Activated T-helper 2 cell treated with anti-CD3 and anti-CD28 coated beads, Interferon-gamma antibody, Interleukin-2, Interleukin-4, amounts not matched to agents 10 μg/mL and 5 μg/mL and 100 μg/mL, durations not matched to agents 14 hours and 24 hours and 36 hours (primary cell): ENCODE data around the gene DIAPH1. TPM values are rescaled to one million over a fixed set of nuclear protein-coding genes. Genes with fewer than 3 reads are reported as not detected.

Source experiments
- DNase-seq: peaks from one replicate; pipeline ENCODE4 v3.0.0; 2021; ENCODE audit warnings: low spot score
- H3K27ac Mint-ChIP-seq: one replicate; pipeline ENCODE4 v1.8.0; 2021; ENCODE audit warnings: mixed read lengths
- H3K27me3 Mint-ChIP-seq: one replicate; pipeline ENCODE4 v1.8.0; 2021; ENCODE audit warnings: low read depth, mixed read lengths
- H3K36me3 Mint-ChIP-seq: one replicate; pipeline ENCODE4 v1.8.0; 2021; ENCODE audit warnings: low read depth, mixed read lengths
- H3K4me1 Mint-ChIP-seq: one replicate; pipeline ENCODE4 v1.8.0; 2021; ENCODE audit warnings: low read depth, mixed read lengths
- H3K4me3 Mint-ChIP-seq: one replicate; pipeline ENCODE4 v1.8.0; 2021; ENCODE audit warnings: low read depth, mild to moderate bottlenecking, moderate library complexity, mixed read lengths
- H3K9me3 Mint-ChIP-seq: one replicate; pipeline ENCODE4 v1.8.0; 2021; ENCODE audit warnings: mixed read lengths
- intact Hi-C: fragments of 100-400 bp; cut with micrococcal nuclease; formaldehyde crosslinking; loops from one replicate; pipeline ENCODE4 v1.15.1; 2023
- total RNA-seq: library from RNA; stranded (reverse); gene quantifications from 2 replicates; pipeline ENCODE4 v1.2.3, GENCODE V29; 2022

Gene DIAPH1
- total RNA-seq, 1 donor from 2014 or later: 228 TPM

GRCh38 chr5:141532726-141533125, 86.1 kb downstream of the DIAPH1 start:
- no peaks in the 10 kb centered on the region for H3K27me3 Mint-ChIP-seq
- H3K4me1 Mint-ChIP-seq: no peaks in the 10 kb centered on the region
- H3K36me3 Mint-ChIP-seq: peaks cover 54% of the 10 kb centered on the region
- intact Hi-C loops: no loop called here
- H3K9me3 Mint-ChIP-seq: no peaks in the 10 kb centered on the region
- H3K27ac Mint-ChIP-seq: no peak overlapping the region
- no peak overlapping the region for H3K4me3 Mint-ChIP-seq
- no peak for DNase-seq

- Mint-ChIP-seq H3K27me3 (no peaks in the 10 kb centered on the region), H3K36me3 (peaks cover 60% of the 10 kb centered on the region), H3K4me3 (no peak overlapping the region), H3K9me3 (no peaks in the 10 kb centered on the region), H3K4me1 (peaks cover 4% of the 10 kb centered on the region), H3K27ac (no peak overlapping the region)
- no peak for DNase-seq
- intact Hi-C loops: no loop called here
Observed at GRCh38 chr5:141529873-141530272, 88.9 kb downstream of the DIAPH1 start.

- Mint-ChIP-seq H3K4me3 (no peak overlapping the region), H3K4me1 (peaks cover 6% of the 10 kb centered on the region), H3K9me3 (no peaks in the 10 kb centered on the region), H3K27ac (no peak overlapping the region), H3K27me3 (no peaks in the 10 kb centered on the region), H3K36me3 (peaks cover 60% of the 10 kb centered on the region)
- no peak for DNase-seq
- intact Hi-C loops: no loop called here
Observed at GRCh38 chr5:141529002-141529401, 89.8 kb downstream of the DIAPH1 start.

DNA sequence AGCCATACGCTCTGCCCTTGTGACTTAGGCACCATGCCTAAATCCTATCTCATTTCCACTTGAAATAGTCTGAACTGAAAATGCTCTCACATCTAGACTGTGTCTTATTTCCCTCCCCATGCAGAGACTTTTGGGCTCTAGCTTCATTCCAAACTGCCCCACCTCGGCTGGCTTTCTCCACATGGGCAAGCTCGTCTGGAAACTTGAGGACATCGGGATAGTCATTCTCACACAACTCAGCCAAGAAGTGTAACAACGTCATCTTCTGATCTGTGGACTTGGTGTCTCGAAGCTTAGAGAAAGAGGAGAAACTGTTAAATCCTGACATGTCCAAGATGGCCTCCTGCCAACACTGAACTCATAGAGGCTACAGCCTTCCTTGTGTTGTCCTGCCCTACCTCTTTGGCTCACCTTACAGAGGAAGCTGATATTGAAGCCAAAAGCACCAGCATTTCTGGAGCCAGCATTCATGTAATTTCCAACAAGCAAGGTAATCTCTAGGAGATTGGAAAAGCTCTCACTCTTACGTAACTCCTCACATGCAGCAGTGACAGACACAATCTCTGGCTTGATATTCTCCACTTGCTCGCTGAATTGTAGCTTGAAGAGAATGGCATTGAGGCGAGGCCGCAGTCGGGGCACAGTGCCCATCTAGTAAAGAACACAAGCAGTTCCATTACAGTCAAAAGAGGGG, 90.4 kb downstream of the DIAPH1 start:
- Mint-ChIP-seq H3K27me3 (no peaks in the 10 kb centered on the region), H3K27ac (no peak overlapping the region), H3K4me3 (no peak overlapping the region), H3K4me1 (peaks cover 6% of the 10 kb centered on the region), H3K36me3 (peaks cover 62% of the 10 kb centered on the region), H3K9me3 (no peaks in the 10 kb centered on the region)
- no peak for DNase-seq
- intact Hi-C loops: no loop called here

GRCh38 chr5:141527426-141527825, 91.4 kb downstream of the DIAPH1 start:
- no peak overlapping the region for H3K27ac Mint-ChIP-seq
- no peak overlapping the region for H3K4me3 Mint-ChIP-seq
- no peak for DNase-seq
- intact Hi-C loops: no loop called here
- H3K4me1 Mint-ChIP-seq: peaks cover 10% of the 10 kb centered on the region
- peaks cover 72% of the 10 kb centered on the region for H3K36me3 Mint-ChIP-seq
- no peaks in the 10 kb centered on the region for H3K27me3 Mint-ChIP-seq
- H3K9me3 Mint-ChIP-seq: no peaks in the 10 kb centered on the region

DNA sequence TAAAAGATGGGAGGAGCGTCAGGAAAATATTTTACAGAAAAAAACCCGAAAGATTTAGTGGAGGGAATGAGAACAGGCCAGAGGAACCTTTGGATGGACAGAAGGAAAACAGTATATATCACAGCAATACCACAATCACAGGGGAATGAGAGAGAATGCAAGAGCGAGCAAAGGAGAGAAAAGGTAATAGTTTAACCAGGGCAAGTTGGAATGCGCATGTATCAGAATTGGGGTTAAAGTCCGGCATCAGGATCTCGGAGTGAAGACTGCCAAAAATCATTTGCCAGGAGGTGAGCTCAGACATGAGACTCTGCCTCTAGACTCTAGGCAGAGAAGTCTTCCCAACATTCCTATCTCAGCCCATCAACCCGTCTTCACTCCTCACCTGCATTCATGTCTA, 93.1 kb downstream of the DIAPH1 start:
- Mint-ChIP-seq H3K27ac (no peak overlapping the region), H3K36me3 (peaks cover 89% of the 10 kb centered on the region), H3K27me3 (no peaks in the 10 kb centered on the region), H3K4me3 (no peak overlapping the region), H3K4me1 (peaks cover 27% of the 10 kb centered on the region), H3K9me3 (no peaks in the 10 kb centered on the region)
- no peak for DNase-seq
- intact Hi-C loops: no loop called here

GRCh38 chr5:141524604-141525597, 93.9 kb downstream of the DIAPH1 start:
- DNase-seq: peak; percentile 38
- no peak overlapping the region for H3K4me3 Mint-ChIP-seq
- peaks cover 97% of the 10 kb centered on the region for H3K36me3 Mint-ChIP-seq
- H3K27me3 Mint-ChIP-seq: no peaks in the 10 kb centered on the region
- H3K27ac Mint-ChIP-seq: no peak overlapping the region
- H3K9me3 Mint-ChIP-seq: no peaks in the 10 kb centered on the region
- peaks cover 28% of the 10 kb centered on the region for H3K4me1 Mint-ChIP-seq
- intact Hi-C loops: loop anchor here (5.0 kb wide), 1 partner anchor 32 kb away; no protein-coding TSS in a partner anchor

GRCh38 chr5:141523991-141524390, 94.8 kb downstream of the DIAPH1 start:
- Mint-ChIP-seq H3K9me3 (no peaks in the 10 kb centered on the region), H3K27me3 (no peaks in the 10 kb centered on the region), H3K36me3 (peaks cover 98% of the 10 kb centered on the region), H3K4me1 (peaks cover 28% of the 10 kb centered on the region), H3K27ac (no peak overlapping the region), H3K4me3 (no peak overlapping the region)
- intact Hi-C loops: loop anchor here (5.0 kb wide), 1 partner anchor 33 kb away; no protein-coding TSS in a partner anchor
- DNase-seq: no peak

DNA sequence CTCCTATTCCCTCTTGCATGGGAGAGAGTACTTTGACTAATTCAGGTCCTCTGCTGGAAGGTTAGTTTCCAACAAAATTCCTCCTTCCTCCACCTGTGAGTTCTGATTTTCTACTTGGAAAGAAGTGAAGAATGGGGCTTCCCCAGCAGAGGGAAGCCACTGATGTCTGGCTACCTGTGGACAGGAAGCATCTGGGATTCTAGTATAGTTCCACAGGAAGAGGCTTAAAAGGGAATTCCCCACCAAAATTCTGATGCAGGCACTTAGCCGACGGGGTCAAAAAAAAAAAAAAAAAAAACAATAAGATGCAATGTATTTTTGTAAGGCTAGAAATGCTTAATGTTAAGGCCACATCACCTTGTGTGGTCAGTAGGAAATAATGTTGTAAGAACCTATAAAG, 96.5 kb downstream of the DIAPH1 start:
- Mint-ChIP-seq H3K36me3 (peaks cover 97% of the 10 kb centered on the region), H3K4me3 (no peak overlapping the region), H3K27me3 (no peaks in the 10 kb centered on the region), H3K9me3 (no peaks in the 10 kb centered on the region), H3K27ac (no peak overlapping the region), H3K4me1 (peaks cover 30% of the 10 kb centered on the region)
- intact Hi-C loops: loop anchor here (5.0 kb wide), 1 partner anchor 35 kb away; no protein-coding TSS in a partner anchor
- no peak for DNase-seq

DNA sequence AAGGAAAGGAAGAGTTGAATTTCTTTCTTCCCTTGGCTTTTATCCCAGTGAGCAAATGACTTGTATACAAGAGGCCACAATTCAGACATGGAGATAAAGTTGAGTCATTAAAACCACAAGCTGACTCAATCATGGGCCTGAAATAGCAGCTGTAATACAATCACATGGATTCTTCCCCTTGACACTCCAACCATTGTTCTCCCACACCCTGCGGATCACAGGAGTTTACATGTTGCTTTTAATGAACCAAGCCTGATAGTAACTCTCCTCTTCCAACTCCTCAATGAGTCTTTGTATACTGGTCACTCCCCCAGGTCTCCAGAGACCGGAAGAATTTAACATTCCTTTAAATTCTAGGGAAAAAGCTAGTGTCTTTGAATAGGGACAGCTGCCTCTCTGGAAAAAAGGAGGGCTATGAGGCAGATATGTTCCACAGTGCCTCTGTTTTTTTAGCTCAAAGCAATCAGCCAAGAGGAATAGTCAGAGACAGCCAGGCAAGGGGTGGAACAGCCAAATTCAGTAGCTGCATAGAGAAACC, 97.5 kb downstream of the DIAPH1 start:
- intact Hi-C loops: loop anchor here (1.0 to 5.0 kb wide), 2 partner anchors 8 to 36 kb away; no protein-coding TSS in a partner anchor
- H3K27ac Mint-ChIP-seq: peak overlapping the region; percentile 14

DNA sequence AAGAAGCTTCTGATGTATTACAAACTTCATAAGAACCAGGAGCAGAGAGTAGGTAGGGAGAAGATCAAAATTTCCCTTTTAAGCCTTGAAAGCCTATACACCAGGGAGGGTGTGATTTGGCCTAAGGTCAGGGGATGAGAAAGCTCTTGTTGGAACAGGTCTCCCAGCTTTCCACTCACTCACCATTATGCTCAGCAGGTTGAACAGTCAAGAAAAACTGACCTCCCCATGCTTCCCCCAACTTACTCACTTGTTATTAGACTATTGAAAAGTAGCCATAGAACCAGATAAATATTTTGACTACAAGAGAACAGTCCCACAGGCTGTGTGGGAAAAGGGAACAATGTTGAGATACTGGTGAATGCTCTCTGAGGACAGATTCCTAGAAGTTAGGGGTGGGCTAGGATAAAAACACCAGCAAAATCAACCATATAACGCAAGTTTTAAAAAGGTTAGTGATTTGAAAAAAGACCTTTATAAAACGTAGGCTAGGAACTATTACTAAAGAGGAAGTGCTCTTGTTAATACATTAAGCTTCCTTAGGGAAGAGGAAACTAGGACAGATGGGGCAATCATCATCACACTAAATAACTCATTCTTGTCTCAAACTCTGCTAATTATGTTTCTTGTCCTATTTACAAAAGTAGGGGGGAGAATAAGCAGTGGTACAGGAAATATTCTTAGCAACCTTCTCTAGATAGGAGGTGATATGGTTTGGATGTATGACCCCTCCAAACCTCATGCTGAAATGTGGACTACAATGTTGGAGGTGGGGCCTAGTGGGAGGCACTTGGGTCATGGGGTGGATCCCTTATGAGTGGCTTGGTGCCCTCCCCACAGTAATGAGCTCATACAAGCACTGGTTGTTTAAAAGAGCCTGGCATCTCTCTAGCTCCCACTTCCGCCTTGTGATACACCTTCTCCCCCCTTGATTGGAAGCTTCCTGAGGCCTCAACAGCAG, 98.9 kb downstream of the DIAPH1 start:
- H3K36me3 Mint-ChIP-seq: peaks cover 93% of the 10 kb centered on the region

More for the DNA sequence above, 97.5 kb downstream of the DIAPH1 start:
- no peak for DNase-seq
- Mint-ChIP-seq H3K4me1 (peaks cover 31% of the 10 kb centered on the region), H3K27me3 (no peaks in the 10 kb centered on the region), H3K9me3 (no peaks in the 10 kb centered on the region), H3K4me3 (no peak overlapping the region), H3K36me3 (peaks cover 97% of the 10 kb centered on the region)

GRCh38 chr5:141518618-141519015, 100.2 kb downstream of the DIAPH1 start:
- Mint-ChIP-seq H3K27ac (no peak overlapping the region), H3K27me3 (no peaks in the 10 kb centered on the region), H3K36me3 (peaks cover 81% of the 10 kb centered on the region), H3K4me3 (no peak overlapping the region), H3K9me3 (no peaks in the 10 kb centered on the region), H3K4me1 (peaks cover 37% of the 10 kb centered on the region)
- intact Hi-C loops: no loop called here
- no peak for DNase-seq

More for the DNA sequence above, 98.9 kb downstream of the DIAPH1 start:
- Mint-ChIP-seq H3K4me3 (no peak overlapping the region), H3K27ac (no peak overlapping the region), H3K4me1 (peaks cover 29% of the 10 kb centered on the region), H3K9me3 (no peaks in the 10 kb centered on the region), H3K27me3 (no peaks in the 10 kb centered on the region)
- intact Hi-C loops: loop anchor here (5.0 kb wide), 1 partner anchor 37 kb away; no protein-coding TSS in a partner anchor
- no peak for DNase-seq
